ENCODE data around the gene BRD2. TPM values are rescaled to one million over a fixed set of nuclear protein-coding genes. Genes with fewer than 3 reads are reported as not detected.

BRD2 gene
- total and polyA plus RNA-seq, 9 of the 15 experiments (the other 6 are each of a cell fraction or from before 2014, with no cell fraction given), result 19.0 to 252 (median 181) TPM

- TF ChIP-seq TFAP4 (CRISPR knock-in tag; IDR thresholded peaks at IDR 0.05; ENCODE audit: borderline replicate concordance), result peak; percentile 74; the same call in 1 of the 2 replicates
- TF ChIP-seq SAFB2 (IDR thresholded peaks at IDR 0.05; ENCODE audit: borderline replicate concordance, low read depth, low read length, severe bottlenecking), result no peak
- TF ChIP-seq FOS (IDR thresholded peaks at IDR 0.05; ENCODE audit: extremely low read depth, insufficient read length), result peak; percentile 67
- no peak for TF ChIP-seq FIP1L1 (IDR thresholded peaks at IDR 0.05; ENCODE audit: low read depth, low read length, poor library complexity, severe bottlenecking)
- no peak for TF ChIP-seq ZKSCAN8 (CRISPR knock-in tag; IDR thresholded peaks at IDR 0.05)
- no peak for TF ChIP-seq SMARCA5 (IDR thresholded peaks at IDR 0.05)
- TF ChIP-seq PHF20 (IDR thresholded peaks at IDR 0.05; ENCODE audit: partially characterized antibody), result no peak
- no peak for TF ChIP-seq POLR3G (IDR thresholded peaks at IDR 0.05; ENCODE audit: extremely low read depth, insufficient read length, insufficient replicate concordance)
- no peak; the same call in 1 of the 2 replicates for TF ChIP-seq ZNF764 (CRISPR knock-in tag; IDR thresholded peaks at IDR 0.05; ENCODE audit: low read depth)
- 0 out of 2 replicates have a peak, but pooled peaks have one; percentile 77 for TF ChIP-seq ZNF347 (CRISPR knock-in tag; IDR thresholded peaks at IDR 0.05; ENCODE audit: low read depth)
- no peak for TF ChIP-seq ADNP (tag; IDR thresholded peaks at IDR 0.05)
- TF ChIP-seq, protein P1, sequence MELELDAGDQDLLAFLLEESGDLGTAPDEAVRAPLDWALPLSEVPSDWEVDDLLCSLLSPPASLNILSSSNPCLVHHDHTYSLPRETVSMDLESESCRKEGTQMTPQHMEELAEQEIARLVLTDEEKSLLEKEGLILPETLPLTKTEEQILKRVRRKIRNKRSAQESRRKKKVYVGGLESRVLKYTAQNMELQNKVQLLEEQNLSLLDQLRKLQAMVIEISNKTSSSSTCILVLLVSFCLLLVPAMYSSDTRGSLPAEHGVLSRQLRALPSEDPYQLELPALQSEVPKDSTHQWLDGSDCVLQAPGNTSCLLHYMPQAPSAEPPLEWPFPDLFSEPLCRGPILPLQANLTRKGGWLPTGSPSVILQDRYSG (tag; conservative IDR thresholded peaks at IDR 0.05; ENCODE audit: low read depth), result peak; percentile 85
- TF ChIP-seq MCM5 (IDR thresholded peaks at IDR 0.05; ENCODE audit: low read depth), result no peak
- TF ChIP-seq FOXJ2 (tag; IDR thresholded peaks at IDR 0.05), result peak; percentile 27; the same call in 1 of the 2 replicates
- TF ChIP-seq ETV5 (CRISPR knock-in tag; IDR thresholded peaks at IDR 0.05; ENCODE audit: low read depth), result 0 out of 2 replicates have a peak, but pooled peaks have one; percentile 68
- no peak for TF ChIP-seq ZNF165 (CRISPR knock-in tag; IDR thresholded peaks at IDR 0.05; ENCODE audit: borderline replicate concordance)
- TF ChIP-seq NONO (IDR thresholded peaks at IDR 0.05; ENCODE audit: low read depth in 2 of 2, low read length in 1 of 2), result peak in 1 of 2 experiments; percentile 97; a peak in 2 of 4 replicates
- TF ChIP-seq PHF8 (IDR thresholded peaks at IDR 0.05; ENCODE audit: borderline replicate concordance, low read length), result peak; percentile 75
- TF ChIP-seq ARNT (IDR thresholded peaks at IDR 0.05), result no peak
- TF ChIP-seq ZNF740 (CRISPR knock-in tag; IDR thresholded peaks at IDR 0.05), result 0 out of 2 replicates have a peak, but pooled peaks have one; percentile 49
- no peak for TF ChIP-seq ZNF740 (tag; IDR thresholded peaks at IDR 0.05)
- TF ChIP-seq E4F1 (CRISPR knock-in tag; IDR thresholded peaks at IDR 0.05; ENCODE audit: borderline replicate concordance), result no peak
These were observed 3.4 kb downstream of the BRD2 start (continued) for GRCh38 chr6:32971581-32972352.

Data from K562 (cell line).